ENCODE results near the gene MITF.
"Not testable (repeated sequence)": the region's sequence is repeated elsewhere in the genome, so short reads cannot be mapped to it uniquely, and the experiment has no call there.

Gene MITF

DNA sequence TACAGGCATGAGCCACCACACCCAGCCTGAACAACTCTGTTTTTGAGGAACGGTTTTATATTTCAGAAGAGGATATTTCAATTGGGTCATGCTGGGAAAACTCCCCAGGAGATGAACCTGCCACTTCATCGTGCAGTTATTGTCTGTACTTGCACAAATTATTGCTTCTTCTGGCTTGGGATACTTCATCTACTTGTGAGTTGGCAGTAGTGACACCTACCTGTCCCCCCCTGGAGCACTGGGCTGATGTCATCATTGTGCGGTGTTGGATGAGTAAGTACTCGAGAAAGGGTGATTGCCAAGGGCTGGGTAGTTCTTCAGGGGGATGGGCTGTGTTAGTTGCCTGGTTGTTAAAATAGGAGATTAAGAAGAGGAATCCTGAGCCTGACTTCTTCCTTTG is 175.1 kb downstream of the MITF start:
- TF ChIP-seq POLR2AphosphoS5 (IDR thresholded peaks at IDR 0.05; ENCODE audit: low read depth, low read length) (no peak), POU2F2 (IDR thresholded peaks at IDR 0.05; ENCODE audit: low read depth, low read length) (no peak), POLR2A (IDR thresholded peaks at IDR 0.05; ENCODE audit: low read depth, low read length) (no peak), SPI1 (IDR thresholded peaks at IDR 0.05; ENCODE audit: low read depth, low read length) (no peak), TAF1 (IDR thresholded peaks at IDR 0.05; ENCODE audit: low read depth, low read length) (no peak), PAX5 (IDR thresholded peaks at IDR 0.05; ENCODE audit: insufficient read depth, low read length, severe bottlenecking) (no peak)
- DNase-seq (ENCODE audit: insufficient read length, low spot score) (no peak), FAIRE-seq (no peak)

DNA sequence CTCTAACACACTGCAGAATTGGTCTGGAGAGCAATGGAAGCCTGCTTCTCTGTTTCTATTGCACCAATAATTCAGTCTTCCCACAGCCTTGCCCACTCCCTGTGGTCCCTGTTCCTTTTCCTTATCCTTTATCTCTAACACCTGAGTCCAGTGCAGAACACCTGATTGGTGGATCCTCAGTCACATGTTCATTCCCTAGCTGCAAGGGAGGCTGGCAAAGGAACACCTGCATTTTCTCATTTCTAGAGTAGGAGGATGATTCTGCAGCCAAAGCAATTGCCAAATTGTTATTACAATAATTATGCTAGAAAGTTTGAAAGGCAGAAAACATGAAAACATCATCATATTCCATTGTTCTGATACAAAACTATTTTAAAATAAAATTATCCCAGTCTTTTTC is 176.5 kb downstream of the MITF start:
- no peak for FAIRE-seq
- no peak for DNase-seq (ENCODE audit: insufficient read length, low spot score)
- TF ChIP-seq TAF1 (IDR thresholded peaks at IDR 0.05; ENCODE audit: low read depth, low read length) (no peak), PAX5 (IDR thresholded peaks at IDR 0.05; ENCODE audit: insufficient read depth, low read length, severe bottlenecking) (no peak)

DNA sequence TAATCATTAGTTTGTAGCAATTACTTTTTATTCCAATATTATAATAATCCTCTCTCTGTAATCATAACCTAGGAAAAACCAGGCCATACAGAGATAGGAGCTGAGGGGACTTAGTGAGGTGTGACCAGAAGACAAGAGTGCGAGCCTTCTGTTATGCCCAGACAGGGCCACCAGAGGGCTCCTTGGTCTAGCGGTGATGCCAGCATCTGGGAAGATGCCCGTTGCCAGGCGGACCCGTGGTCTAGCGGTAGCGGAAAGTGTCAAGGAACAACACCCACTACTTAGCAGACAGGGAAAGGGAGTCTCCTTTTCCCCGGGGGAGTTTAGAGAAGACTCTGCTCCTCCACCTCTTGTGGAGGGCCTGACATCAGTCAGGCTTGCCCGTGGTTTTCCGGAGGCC is 180.7 kb downstream of the MITF start:
- DNase-seq (ENCODE audit: insufficient read length, low spot score); FAIRE-seq: not testable (repeated sequence)

DNA sequence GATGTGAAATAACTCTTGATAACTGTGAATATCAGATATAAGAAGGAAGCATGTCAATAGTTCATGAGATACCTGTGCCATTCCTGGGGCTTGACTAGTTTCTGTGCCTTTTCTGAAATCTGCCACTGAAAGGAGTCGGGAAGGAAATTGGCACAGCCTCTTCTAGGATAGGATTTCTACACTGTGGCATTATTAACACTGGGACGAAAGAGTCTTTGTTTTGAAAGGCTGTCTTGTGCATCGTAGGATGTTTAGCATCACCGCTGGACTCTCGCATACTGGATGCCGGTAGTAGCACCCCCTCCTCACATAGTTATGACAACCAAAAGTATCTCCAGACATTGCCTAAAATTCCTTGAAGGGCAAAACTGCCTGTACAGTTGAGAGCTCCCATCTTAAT is 182.4 kb downstream of the MITF start:
- no peak for DNase-seq (ENCODE audit: insufficient read length, low spot score)
- no peak for FAIRE-seq
- TF ChIP-seq PAX5 (IDR thresholded peaks at IDR 0.05; ENCODE audit: insufficient read depth, low read length, severe bottlenecking) (no peak), POLR2A (IDR thresholded peaks at IDR 0.05; ENCODE audit: low read depth, low read length) (no peak), POLR2AphosphoS5 (IDR thresholded peaks at IDR 0.05; ENCODE audit: low read depth, low read length) (no peak), TAF1 (IDR thresholded peaks at IDR 0.05; ENCODE audit: low read depth, low read length) (no peak), SPI1 (IDR thresholded peaks at IDR 0.05; ENCODE audit: low read depth, low read length) (no peak), POU2F2 (IDR thresholded peaks at IDR 0.05; ENCODE audit: low read depth, low read length) (no peak)

DNA sequence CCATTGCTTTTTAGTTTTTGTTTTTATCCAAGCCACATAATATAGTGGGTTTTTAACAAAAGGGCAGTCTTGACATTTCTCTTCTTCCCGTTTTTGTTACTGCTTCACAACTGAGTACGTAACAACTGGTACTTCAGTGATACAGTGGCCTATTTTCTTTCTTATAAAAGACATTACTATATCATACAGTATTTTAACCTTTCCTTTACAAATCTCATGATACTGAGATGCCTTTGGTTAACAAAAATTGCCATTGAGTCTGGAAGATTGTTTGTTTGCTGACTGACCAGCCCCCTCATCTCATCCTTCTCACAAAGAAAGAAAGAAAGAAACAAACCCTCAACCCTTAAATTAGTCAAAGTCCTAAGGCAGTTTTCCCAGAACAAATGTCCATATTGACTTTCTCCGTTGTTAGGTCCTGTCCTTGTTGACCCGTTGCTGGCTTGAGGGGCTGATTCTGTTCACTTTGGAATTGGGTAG is 183.3 kb downstream of the MITF start:
- no peak for FAIRE-seq
- no peak for DNase-seq (ENCODE audit: insufficient read length, low spot score)
- no peak for TF ChIP-seq POU2F2 (IDR thresholded peaks at IDR 0.05; ENCODE audit: low read depth, low read length)
- TF ChIP-seq PAX5 (IDR thresholded peaks at IDR 0.05; ENCODE audit: insufficient read depth, low read length, severe bottlenecking) = no peak
- no peak for TF ChIP-seq TAF1 (IDR thresholded peaks at IDR 0.05; ENCODE audit: low read depth, low read length)
- no peak for TF ChIP-seq SPI1 (IDR thresholded peaks at IDR 0.05; ENCODE audit: low read depth, low read length)
- no peak for TF ChIP-seq POLR2AphosphoS5 (IDR thresholded peaks at IDR 0.05; ENCODE audit: low read depth, low read length)
- TF ChIP-seq POLR2A (IDR thresholded peaks at IDR 0.05; ENCODE audit: low read depth, low read length) = no peak

DNA sequence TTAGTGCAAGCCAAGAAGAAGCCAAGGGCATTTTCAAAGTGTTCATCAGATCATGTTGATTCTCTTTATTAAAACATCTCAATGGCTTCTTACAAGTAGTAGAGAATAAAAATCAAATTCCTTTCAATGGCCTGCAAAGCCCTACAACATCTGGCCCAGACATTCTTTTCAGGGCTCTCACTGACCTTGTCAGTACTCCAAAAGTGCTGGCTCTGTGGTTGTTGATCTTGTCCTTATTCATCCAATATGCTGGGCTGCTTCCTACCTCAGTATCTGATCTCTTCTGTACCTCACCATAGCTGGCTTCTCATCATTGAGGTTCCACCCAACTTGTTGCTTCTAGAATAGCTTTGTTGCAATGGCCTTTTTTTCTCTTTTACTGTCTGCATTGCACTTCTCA is 186.2 kb downstream of the MITF start:
- TF ChIP-seq POLR2A (IDR thresholded peaks at IDR 0.05; ENCODE audit: low read depth, low read length) = no peak
- no peak for TF ChIP-seq POU2F2 (IDR thresholded peaks at IDR 0.05; ENCODE audit: low read depth, low read length)
- TF ChIP-seq TAF1 (IDR thresholded peaks at IDR 0.05; ENCODE audit: low read depth, low read length) = no peak
- no peak for TF ChIP-seq POLR2AphosphoS5 (IDR thresholded peaks at IDR 0.05; ENCODE audit: low read depth, low read length)
- no peak for TF ChIP-seq PAX5 (IDR thresholded peaks at IDR 0.05; ENCODE audit: insufficient read depth, low read length, severe bottlenecking)
- TF ChIP-seq SPI1 (IDR thresholded peaks at IDR 0.05; ENCODE audit: low read depth, low read length) = no peak
- FAIRE-seq = no peak
- DNase-seq (ENCODE audit: insufficient read length, low spot score) = no peak

DNA sequence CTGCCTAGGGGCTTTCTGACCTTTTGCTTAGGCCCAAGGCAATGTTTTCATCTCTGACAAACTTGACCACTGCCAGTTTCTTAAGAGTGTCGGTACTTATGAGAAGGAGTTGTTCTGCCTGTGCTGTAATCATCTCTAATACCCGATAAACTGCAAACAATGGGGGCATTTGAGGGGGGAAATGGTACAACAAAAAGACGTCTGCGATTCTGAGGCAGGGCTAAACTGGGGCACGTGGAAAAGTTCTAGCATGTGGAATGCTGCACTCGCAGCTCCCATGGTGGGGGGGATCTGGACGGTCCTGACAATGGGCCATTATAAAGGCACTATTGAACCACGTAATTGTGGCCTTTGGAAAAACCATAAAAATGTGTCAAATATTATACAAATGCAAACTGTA is 187.1 kb downstream of the MITF start:
- TF ChIP-seq TAF1 (IDR thresholded peaks at IDR 0.05; ENCODE audit: low read depth, low read length) (no peak), POLR2A (IDR thresholded peaks at IDR 0.05; ENCODE audit: low read depth, low read length) (no peak), POU2F2 (IDR thresholded peaks at IDR 0.05; ENCODE audit: low read depth, low read length) (no peak)
- FAIRE-seq (no peak), DNase-seq (ENCODE audit: insufficient read length, low spot score) (no peak)

DNA sequence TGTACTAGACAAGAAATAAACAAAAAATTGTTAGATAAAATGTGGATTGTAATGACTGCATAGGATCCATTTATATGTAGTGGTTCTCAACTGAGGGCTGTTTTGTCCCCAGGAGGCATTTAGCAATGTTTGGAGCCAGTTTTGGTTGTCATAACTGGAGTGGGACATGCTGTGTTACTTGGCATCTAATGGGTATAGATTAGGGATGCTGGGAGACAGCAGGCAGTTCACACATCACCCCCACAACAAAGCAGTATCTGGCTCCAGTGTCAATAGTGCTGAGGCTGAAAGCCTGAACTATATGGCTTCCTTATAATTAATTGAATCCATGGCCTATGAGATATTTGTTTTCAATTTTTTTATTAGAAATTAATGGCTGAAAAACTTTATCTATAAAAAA is 188.3 kb downstream of the MITF start:
- no peak for TF ChIP-seq SPI1 (IDR thresholded peaks at IDR 0.05; ENCODE audit: low read depth, low read length)
- no peak for DNase-seq (ENCODE audit: insufficient read length, low spot score)
- no peak for FAIRE-seq

DNA sequence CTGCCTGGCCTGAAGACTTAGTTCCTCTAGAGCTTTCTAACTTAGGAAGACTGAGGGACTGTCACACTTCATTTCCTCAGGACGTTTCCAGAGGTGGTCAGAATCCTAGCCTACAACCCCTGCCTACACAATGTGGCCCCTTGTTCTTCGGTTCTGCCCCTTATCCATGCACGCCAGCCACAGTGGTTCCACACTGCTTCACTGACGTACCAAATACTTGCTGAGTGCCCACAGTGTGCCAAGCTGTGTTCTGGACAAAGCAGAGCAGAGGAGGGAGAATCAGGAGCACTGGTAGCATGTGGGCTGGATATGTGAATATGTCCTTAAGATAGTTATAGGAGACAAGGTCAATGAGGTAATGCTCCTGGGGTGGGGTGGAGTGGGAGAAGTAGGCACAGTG is 189.8 kb downstream of the MITF start:
- TF ChIP-seq POLR2A (IDR thresholded peaks at IDR 0.05; ENCODE audit: low read depth, low read length) (no peak), PAX5 (IDR thresholded peaks at IDR 0.05; ENCODE audit: insufficient read depth, low read length, severe bottlenecking) (no peak), SPI1 (IDR thresholded peaks at IDR 0.05; ENCODE audit: low read depth, low read length) (no peak), POU2F2 (IDR thresholded peaks at IDR 0.05; ENCODE audit: low read depth, low read length) (no peak)
- no peak for DNase-seq (ENCODE audit: insufficient read length, low spot score)
- FAIRE-seq = no peak

DNA sequence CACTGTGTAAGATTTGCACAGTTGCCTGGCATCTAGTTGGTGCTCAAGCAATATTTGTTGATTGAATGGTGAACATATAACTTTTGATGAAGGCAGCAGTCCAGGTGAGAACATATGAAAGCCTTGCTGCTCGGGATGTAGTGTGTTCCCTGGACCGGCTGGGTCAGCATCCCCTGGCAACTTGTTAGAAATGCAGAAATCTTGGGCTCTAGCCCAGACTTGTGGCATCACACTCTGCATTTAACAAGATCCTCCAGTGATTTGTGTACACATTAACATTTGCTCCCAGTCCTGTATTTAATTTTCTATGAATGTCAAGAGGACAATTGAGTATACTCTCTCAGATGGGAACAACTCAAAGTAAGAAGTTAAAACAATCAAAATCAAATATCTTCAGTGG is 191.3 kb downstream of the MITF start:
- DNase-seq (ENCODE audit: insufficient read length, low spot score) (no peak), FAIRE-seq (no peak)
- TF ChIP-seq SPI1 (IDR thresholded peaks at IDR 0.05; ENCODE audit: low read depth, low read length) = no peak
- TF ChIP-seq TAF1 (IDR thresholded peaks at IDR 0.05; ENCODE audit: low read depth, low read length) = no peak
- no peak for TF ChIP-seq PAX5 (IDR thresholded peaks at IDR 0.05; ENCODE audit: insufficient read depth, low read length, severe bottlenecking)
- no peak for TF ChIP-seq POU2F2 (IDR thresholded peaks at IDR 0.05; ENCODE audit: low read depth, low read length)
- TF ChIP-seq POLR2A (IDR thresholded peaks at IDR 0.05; ENCODE audit: low read depth, low read length) = no peak
- no peak for TF ChIP-seq POLR2AphosphoS5 (IDR thresholded peaks at IDR 0.05; ENCODE audit: low read depth, low read length)

DNA sequence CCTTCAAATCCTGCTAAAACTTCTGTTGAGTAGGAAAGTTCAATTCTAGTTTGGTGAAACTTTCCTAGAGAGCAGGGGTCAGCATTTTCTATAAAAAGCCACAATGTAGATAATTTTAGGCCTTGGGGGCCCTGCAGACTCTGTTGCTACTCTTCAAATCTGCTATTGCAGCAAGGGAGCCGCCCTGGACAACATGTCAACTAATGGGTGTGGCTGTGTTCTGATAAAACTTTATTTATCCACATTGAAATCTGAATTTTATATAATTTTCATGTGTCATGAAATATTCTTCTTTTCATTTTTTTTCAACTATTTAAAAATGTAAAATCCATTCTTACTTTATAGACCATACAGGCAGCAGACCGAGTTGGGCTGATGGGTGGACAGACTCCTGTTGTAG is 192.8 kb downstream of the MITF start:
- DNase-seq (ENCODE audit: insufficient read length, low spot score) (no peak), FAIRE-seq (no peak)

More for the DNA sequence above, 192.8 kb downstream of the MITF start:
- TF ChIP-seq POU2F2 (IDR thresholded peaks at IDR 0.05; ENCODE audit: low read depth, low read length) (no peak), POLR2AphosphoS5 (IDR thresholded peaks at IDR 0.05; ENCODE audit: low read depth, low read length) (no peak), POLR2A (IDR thresholded peaks at IDR 0.05; ENCODE audit: low read depth, low read length) (no peak), SPI1 (IDR thresholded peaks at IDR 0.05; ENCODE audit: low read depth, low read length) (no peak), TAF1 (IDR thresholded peaks at IDR 0.05; ENCODE audit: low read depth, low read length) (no peak), PAX5 (IDR thresholded peaks at IDR 0.05; ENCODE audit: insufficient read depth, low read length, severe bottlenecking) (no peak)

Data from GM12891 (cell line).